Measurements from ENCODE around the gene CACNG7.

Gene CACNG7

GRCh38 chr19:53898636-53899341 is 10.3 kb upstream of the CACNG7 start:
- no peak overlapping the region for H3K4me3 ChIP-seq (ENCODE audit: low read length)
- DNase-seq (ENCODE audit: low read depth, low spot score): no peak

DNA sequence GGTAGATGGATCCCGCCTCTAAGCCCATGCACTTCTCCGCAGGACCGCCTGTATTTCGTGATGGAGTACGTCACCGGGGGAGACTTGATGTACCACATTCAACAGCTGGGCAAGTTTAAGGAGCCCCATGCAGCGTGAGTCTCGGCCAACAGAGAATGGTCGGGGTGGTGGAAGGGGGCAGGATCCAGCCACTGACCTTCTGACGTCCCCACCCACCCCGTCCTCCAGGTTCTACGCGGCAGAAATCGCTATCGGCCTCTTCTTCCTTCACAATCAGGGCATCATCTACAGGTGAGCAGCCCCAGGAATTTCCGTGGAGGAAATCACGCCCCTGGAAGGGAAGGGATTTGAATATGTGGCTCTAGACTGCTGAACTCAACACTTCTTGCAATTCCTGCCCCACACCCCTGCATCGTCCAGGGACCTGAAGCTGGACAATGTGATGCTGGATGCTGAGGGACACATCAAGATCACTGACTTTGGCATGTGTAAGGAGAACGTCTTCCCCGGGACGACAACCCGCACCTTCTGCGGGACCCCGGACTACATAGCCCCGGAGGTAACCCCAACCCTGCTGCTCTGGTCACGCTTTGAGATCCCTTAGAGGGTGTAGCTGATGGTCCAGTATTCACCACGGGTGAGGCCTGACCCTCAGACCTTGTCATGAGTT is 8.8 kb upstream of the CACNG7 start:
- no peak overlapping the region for H3K4me3 ChIP-seq (ENCODE audit: low read length)
- no peak for DNase-seq (ENCODE audit: low read depth, low spot score)

- no peak overlapping the region for H3K4me3 ChIP-seq (ENCODE audit: low read length)
- DNase-seq (ENCODE audit: low read depth, low spot score): peak; percentile 60
These were observed 5.9 kb upstream of the CACNG7 start for GRCh38 chr19:53903055-53903680.

- no peak for DNase-seq (ENCODE audit: low read depth, low spot score)
- H3K4me3 ChIP-seq (ENCODE audit: low read length): no peak overlapping the region
These were observed 4.2 kb upstream of the CACNG7 start for GRCh38 chr19:53904909-53905308.

- H3K4me3 ChIP-seq (ENCODE audit: low read length): no peak overlapping the region
- DNase-seq (ENCODE audit: low read depth, low spot score): no peak
These were observed 3.3 kb upstream of the CACNG7 start for GRCh38 chr19:53905787-53906186.

GRCh38 chr19:53906211-53907192 is 2.6 kb upstream of the CACNG7 start:
- no peak overlapping the region for H3K4me3 ChIP-seq (ENCODE audit: low read length)
- DNase-seq (ENCODE audit: low read depth, low spot score): no peak

DNA sequence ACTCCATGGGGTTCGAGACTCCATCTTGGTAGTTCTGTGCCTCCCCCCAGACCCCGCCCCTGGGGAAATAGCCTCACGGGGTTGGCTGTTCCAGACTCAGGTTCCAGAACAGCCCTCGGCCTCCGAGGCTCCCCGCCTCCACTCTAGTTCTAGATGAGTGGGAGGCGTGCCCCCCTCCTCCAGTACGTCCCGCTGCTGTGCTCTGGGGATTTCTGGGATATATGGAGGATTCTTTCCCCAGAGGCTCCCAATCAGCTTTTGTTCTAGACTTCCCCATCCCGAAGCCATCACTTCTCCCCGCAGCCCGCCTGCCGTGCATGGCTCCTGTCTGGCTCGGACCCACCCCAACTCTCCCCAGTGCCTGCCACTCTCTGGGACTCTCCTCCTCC is 1.9 kb upstream of the CACNG7 start:
- DNase-seq (ENCODE audit: low read depth, low spot score): no peak
- no peak overlapping the region for H3K4me3 ChIP-seq (ENCODE audit: low read length)

GRCh38 chr19:53907690-53908089 is 1.4 kb upstream of the CACNG7 start:
- H3K4me3 ChIP-seq (ENCODE audit: low read length): no peak overlapping the region
- DNase-seq (ENCODE audit: low read depth, low spot score): no peak

DNA sequence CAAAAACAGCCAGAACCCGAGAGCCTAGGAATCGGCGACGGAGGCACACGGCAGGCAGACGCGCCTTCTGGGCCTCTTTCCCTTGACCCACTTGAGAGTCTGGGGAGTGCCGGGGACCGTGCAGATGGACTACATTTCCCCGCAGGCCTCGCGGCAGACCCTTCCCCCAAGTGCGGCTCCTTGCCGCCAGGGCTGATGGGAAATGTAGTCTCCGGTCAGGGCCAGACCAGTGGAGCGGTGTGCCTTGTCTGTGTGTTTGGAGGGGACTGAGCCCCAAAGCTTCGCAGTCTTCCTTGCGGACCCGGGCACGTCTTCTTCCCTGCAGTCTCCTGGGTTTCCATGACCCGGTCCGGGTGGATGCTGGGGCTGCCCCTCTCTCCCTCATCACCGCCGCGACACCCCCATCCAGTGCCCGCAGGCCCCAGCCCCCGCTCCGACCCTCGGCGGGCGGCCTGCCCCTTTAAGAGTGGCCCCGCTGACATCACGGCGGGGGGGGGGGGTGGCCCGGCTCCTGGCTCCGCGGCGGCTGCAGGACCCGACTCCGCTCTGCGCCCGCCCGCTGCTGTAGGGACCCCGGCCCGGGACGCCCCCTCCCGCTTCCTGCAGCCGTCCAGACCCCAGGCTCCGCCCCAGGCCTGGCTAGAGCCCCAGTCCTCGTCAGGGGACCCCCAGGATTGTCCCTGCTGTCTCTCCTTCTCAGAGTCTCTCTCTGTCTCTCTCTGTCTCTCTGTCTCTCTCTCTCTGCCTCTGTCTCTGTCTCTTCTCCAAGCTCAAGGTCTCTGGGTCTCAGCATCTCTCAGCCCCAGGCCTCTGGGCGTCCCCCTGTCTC is 758 bp upstream of the CACNG7 start:
- no peak overlapping the region for H3K4me3 ChIP-seq (ENCODE audit: low read length)
- DNase-seq (ENCODE audit: low read depth, low spot score): no peak

DNA sequence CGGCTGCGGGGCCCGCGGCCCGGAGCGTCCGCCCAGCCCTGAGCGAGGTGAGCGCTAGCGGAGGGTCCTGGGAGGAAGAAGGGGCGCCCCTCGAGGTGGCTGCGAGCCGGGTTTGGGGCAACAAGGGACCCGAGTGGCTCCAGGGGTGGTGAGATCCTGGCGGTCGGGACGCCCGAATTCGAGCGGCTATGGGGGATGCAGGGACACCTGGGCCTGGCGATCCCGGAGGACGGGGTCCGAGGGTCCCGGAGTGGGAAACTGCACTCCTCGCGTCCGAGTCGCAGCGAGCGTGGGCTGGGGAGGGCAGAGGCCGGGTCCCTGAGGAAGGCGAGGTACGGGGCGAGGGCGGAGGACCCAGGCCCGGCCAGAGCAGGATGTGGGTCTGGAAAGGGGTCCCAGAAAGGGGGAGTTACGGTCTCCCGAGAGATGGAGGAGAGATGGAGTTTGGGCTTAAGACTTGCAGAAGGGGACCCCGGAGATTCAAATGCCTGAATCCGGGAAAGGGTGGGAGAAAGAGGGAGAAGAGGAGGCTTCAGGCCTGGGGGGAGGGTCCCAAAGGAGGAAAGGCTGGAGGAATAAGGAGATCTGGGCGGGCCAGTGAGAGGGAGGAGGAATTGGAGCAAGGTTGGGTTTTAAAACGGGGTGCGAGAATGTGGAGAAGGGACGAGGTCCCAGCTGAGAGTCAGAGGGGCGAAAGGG is 542 bp downstream of the CACNG7 start:
- no peak overlapping the region for H3K4me3 ChIP-seq (ENCODE audit: low read length)
- no peak for DNase-seq (ENCODE audit: low read depth, low spot score)

DNA sequence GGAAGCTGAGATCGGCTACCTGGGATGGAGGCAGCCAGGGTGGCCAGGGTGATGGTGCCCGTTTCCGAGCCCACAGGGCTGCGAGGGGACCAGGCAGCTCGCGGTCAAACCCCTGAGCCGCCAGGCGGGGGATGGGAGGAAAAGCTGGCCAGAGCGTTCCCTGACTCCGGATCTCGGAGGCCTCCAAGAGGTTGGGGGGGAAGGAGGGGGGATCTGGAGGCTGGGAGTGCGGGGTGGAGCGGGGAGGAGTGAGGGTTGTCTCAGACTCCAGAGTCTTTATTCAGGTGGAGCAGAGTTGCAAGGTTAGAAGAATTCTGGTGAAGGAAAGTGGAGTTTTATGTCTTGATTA is 1.1 kb downstream of the CACNG7 start:
- no peak overlapping the region for H3K4me3 ChIP-seq (ENCODE audit: low read length)
- DNase-seq (ENCODE audit: low read depth, low spot score): no peak

DNA sequence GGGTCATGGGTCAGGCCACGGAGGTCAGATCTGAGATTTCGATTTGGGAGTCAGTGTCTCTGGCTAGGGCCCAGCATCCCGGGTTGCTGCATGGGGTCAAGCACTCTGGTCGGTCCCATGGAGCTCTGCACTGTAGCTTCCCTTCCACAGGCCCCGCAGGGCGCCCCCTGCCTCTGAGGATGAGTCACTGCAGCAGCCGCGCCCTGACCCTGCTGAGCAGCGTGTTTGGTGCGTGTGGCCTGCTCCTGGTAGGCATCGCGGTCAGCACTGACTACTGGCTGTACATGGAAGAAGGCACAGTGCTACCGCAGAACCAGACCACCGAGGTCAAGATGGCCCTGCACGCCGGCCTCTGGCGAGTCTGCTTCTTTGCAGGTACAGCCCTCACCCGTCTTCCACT is 3.6 kb downstream of the CACNG7 start:
- H3K4me3 ChIP-seq (ENCODE audit: low read length): no peak overlapping the region
- DNase-seq (ENCODE audit: low read depth, low spot score): no peak

GRCh38 chr19:53915000-53915399 is 5.9 kb downstream of the CACNG7 start:
- no peak for DNase-seq (ENCODE audit: low read depth, low spot score)
- H3K4me3 ChIP-seq (ENCODE audit: low read length): no peak overlapping the region

GRCh38 chr19:53916004-53916403 is 6.9 kb downstream of the CACNG7 start:
- H3K4me3 ChIP-seq (ENCODE audit: low read length): no peak overlapping the region
- DNase-seq (ENCODE audit: low read depth, low spot score): no peak

- no peak overlapping the region for H3K4me3 ChIP-seq (ENCODE audit: low read length)
- DNase-seq (ENCODE audit: low read depth, low spot score): no peak
These were observed 8.3 kb downstream of the CACNG7 start for GRCh38 chr19:53917356-53917755.

GRCh38 chr19:53927739-53928138 is 18.7 kb downstream of the CACNG7 start:
- no peak overlapping the region for H3K4me3 ChIP-seq (ENCODE audit: low read length)
- peak; percentile 69 for DNase-seq (ENCODE audit: low read depth, low spot score)

DNA sequence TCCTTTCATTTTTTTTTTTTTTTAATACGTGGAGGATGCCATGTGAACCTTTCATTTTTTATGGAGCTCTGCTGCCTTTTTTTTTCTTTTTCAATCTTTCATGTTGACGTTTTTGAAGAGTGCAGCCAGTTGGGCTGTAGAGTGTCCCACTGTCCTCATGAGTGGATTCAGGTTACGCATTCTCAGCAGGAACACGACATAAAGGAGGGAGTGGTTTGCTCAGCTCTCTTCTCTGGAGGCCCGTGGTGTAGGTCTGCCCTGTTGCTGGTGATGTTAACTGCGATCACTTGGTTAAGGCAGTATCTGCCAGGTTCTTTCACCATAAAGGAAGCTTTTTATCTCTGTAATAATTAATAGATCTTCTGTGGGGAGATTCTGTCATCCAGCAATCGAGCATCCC is 27.0 kb downstream of the CACNG7 start:
- no peak overlapping the region for H3K4me3 ChIP-seq (ENCODE audit: low read length)
- no peak for DNase-seq (ENCODE audit: low read depth, low spot score)
